CD14-positive monocyte (primary cell): ENCODE results near the gene LRRC28. TPM values are rescaled to one million over a fixed set of nuclear protein-coding genes. Genes with fewer than 3 reads are reported as not detected.

ENCODE experiments used
- DNase-seq, 3 donors: peaks; one replicate each; pipeline ENCODE4 v3.0.0-alpha.2; 2011 to 2022
- H2AFZ ChIP-seq: 2 replicates; pipeline ENCODE4 v1.6.0; 2012; ENCODE audit warnings: mild to moderate bottlenecking, low read depth, low read length, inconsistent platforms; ENCODE audit not compliant: insufficient read depth, poor library complexity, severe bottlenecking
- H3K27ac ChIP-seq, 2 donors: 1 replicate in 1 of 2; 2 replicates in 1 of 2; pipeline ENCODE4 v1.5.1; 2012 to 2013; ENCODE audit warnings: low read length in 2 of 2, control low read depth in 1 of 2, inconsistent platforms in 1 of 2, low read depth in 1 of 2, mild to moderate bottlenecking in 1 of 2
- H3K27me3 ChIP-seq, 2 donors: one replicate each; pipeline versions ENCODE4 v1.6.0 to v1.6.1; 2011 to 2013; ENCODE audit warnings: low read length in 2 of 2; ENCODE audit not compliant: control insufficient read depth in 2 of 2, insufficient read depth in 2 of 2
- H3K36me3 ChIP-seq, 2 donors: replicated peaks in 1 of 2; 1 replicate in 1 of 2; 2 replicates in 1 of 2; pipeline versions ENCODE4 v1.5.1 to v1.6.1; 2012 to 2013; ENCODE audit warnings: low read length in 2 of 2, control low read depth in 1 of 2, inconsistent platforms in 1 of 2, mild to moderate bottlenecking in 1 of 2; ENCODE audit not compliant: insufficient read depth in 2 of 2, control insufficient read depth in 1 of 2
- H3K4me1 ChIP-seq, 2 donors: 1 replicate in 1 of 2; 2 replicates in 1 of 2; pipeline versions ENCODE4 v1.5.1 to v1.6.1; 2012 to 2013; ENCODE audit warnings: low read length in 2 of 2, control low read depth in 1 of 2, inconsistent platforms in 1 of 2, mild to moderate bottlenecking in 1 of 2, moderate library complexity in 1 of 2; ENCODE audit not compliant: insufficient read depth in 2 of 2, control insufficient read depth in 1 of 2
- H3K4me2 ChIP-seq: replicated peaks from 2 replicates; pipeline ENCODE3; 2012; ENCODE audit warnings: low read length, moderate library complexity, mild to moderate bottlenecking; ENCODE audit not compliant: poor library complexity, severe bottlenecking; ENCODE audit errors: extremely low read depth
- H3K4me3 ChIP-seq, 3 experiments: fragments of 200-600 bp in 1 of 3; sonication (generic) in 1 of 3; replicated peaks in 1 of 3; 1 replicate in 2 of 3; 2 replicates in 1 of 3; pipeline ENCODE4 v1.5.1; 2011 to 2013; ENCODE audit warnings: low read length in 3 of 3, mild to moderate bottlenecking in 3 of 3, control low read depth in 2 of 3, low read depth in 2 of 3, inconsistent platforms in 1 of 3, moderate library complexity in 1 of 3
- H3K79me2 ChIP-seq: 2 replicates; pipeline ENCODE4 v1.6.0; 2012; ENCODE audit warnings: mild to moderate bottlenecking, control low read depth, inconsistent platforms, low read length, moderate library complexity; ENCODE audit not compliant: insufficient read depth
- H3K9ac ChIP-seq: 2 replicates; pipeline ENCODE4 v1.6.0; 2017; ENCODE audit warnings: low read length, mild to moderate bottlenecking; ENCODE audit not compliant: insufficient read depth, poor library complexity, severe bottlenecking
- H3K9me3 ChIP-seq, 2 donors: replicated peaks in 1 of 2; 1 replicate in 1 of 2; 2 replicates in 1 of 2; pipeline versions ENCODE4 v1.5.1 to v1.6.1; 2012 to 2013; ENCODE audit warnings: low read length in 2 of 2, control low read depth in 1 of 2; ENCODE audit not compliant: control insufficient read depth in 1 of 2, insufficient read depth in 1 of 2
- H4K20me1 ChIP-seq: 2 replicates; pipeline ENCODE4 v1.6.0; 2012; ENCODE audit warnings: mild to moderate bottlenecking, low read length, control low read depth, moderate library complexity; ENCODE audit not compliant: insufficient read depth
- H3K27ac Mint-ChIP-seq, 7 donors: one replicate each; pipeline ENCODE4 v1.8.0; 2020; ENCODE audit warnings: mild to moderate bottlenecking in 7 of 7, mixed read lengths in 7 of 7, moderate library complexity in 6 of 7, inconsistent platforms in 2 of 7
- H3K27me3 Mint-ChIP-seq, 3 donors: one replicate each; pipeline ENCODE4 v1.8.0; 2021 to 2022; ENCODE audit warnings: low read depth in 3 of 3, mild to moderate bottlenecking in 3 of 3, mixed read lengths in 3 of 3, moderate library complexity in 3 of 3, inconsistent platforms in 1 of 3
- H3K36me3 Mint-ChIP-seq, 2 donors: one replicate each; pipeline ENCODE4 v1.8.0; 2020; ENCODE audit warnings: mixed read lengths in 2 of 2, inconsistent platforms in 1 of 2, mild to moderate bottlenecking in 1 of 2
- H3K4me1 Mint-ChIP-seq: one replicate; pipeline ENCODE4 v1.8.0; 2020; ENCODE audit warnings: mild to moderate bottlenecking, mixed read lengths
- H3K4me3 Mint-ChIP-seq, 2 donors: one replicate each; pipeline ENCODE4 v1.8.0; 2020; ENCODE audit warnings: mild to moderate bottlenecking in 2 of 2, mixed read lengths in 2 of 2, moderate library complexity in 1 of 2
- H3K9me3 Mint-ChIP-seq, 7 donors: one replicate each; pipeline ENCODE4 v1.8.0; 2020 to 2022; ENCODE audit warnings: mixed read lengths in 7 of 7, mild to moderate bottlenecking in 6 of 7, moderate library complexity in 6 of 7, inconsistent platforms in 2 of 7
- WGBS: methylation state at CpG from one replicate; pipeline ENCODE4 v1.1.5; 2013; ENCODE audit warnings: missing lambda C conversion rate; ENCODE audit not compliant: insufficient coverage; 5-methylcytosine and 5-hydroxymethylcytosine counted together
- intact Hi-C, 2 donors: fragments of 100-400 bp; cut with micrococcal nuclease; formaldehyde crosslinking; loops; one replicate each; pipeline versions ENCODE4 v1.15.0 to v1.15.1; 2023
- polyA plus RNA-seq, 3 donors: library from polyadenylated mRNA; depleted of rRNA in 1 of 3; unstranded in 2 of 3; stranded (reverse) in 1 of 3; fragments of 300-500 nt in 2 of 3; fragments of >200 nt in 1 of 3; fragmentation: Illumina TruSeq in 2 of 3; gene quantifications; 1 replicate in 2 of 3; 2 replicates in 1 of 3; pipeline ENCODE4 v1.2.3, GENCODE V29; 2012 to 2021
- TF ChIP-seq, protein P1 (sequence below): fragments of 200-600 bp; IDR thresholded peaks from one replicate; pipeline ENCODE4 v1.8.0; 2022; ENCODE audit warnings: antibody characterized with exemption, mild to moderate bottlenecking

The LRRC28 gene
- polyA plus RNA-seq, 3 donors, result 18.6 to 25.3 (median 19.8) TPM

DNA sequence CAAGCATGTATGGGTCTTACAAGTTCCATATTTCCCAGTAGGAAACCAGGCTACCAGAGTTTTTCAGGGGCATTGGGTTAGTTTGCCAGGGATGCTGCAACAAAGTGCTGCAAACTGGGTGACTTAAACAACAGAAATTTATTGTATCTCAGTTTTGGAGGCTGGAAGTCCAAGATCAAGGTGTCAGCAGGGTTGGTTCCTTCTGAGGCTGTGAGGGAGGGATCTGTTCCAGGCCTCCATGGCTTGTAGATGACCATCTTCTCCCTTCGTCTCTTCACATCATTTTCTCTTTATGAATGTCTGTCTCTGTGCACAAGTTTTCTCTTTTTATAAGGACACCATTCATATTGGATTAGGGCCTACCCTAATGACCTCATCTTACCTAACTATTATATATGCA lies 114.7 kb downstream of the LRRC28 start:
- WGBS, result no CpG with 5 or more reads among the region's 1 CpG
- H2AFZ ChIP-seq, result no peak overlapping the region
- Mint-ChIP-seq H3K27me3 (peaks cover 0 to under 1% (median 0%) of the 10 kb centered on the region in 3 donors), H3K4me3 (no peak overlapping the region), H3K9me3 (peaks cover 0 to 10% (median 4%) of the 10 kb centered on the region in 7 donors), H3K4me1 (peaks cover 6% of the 10 kb centered on the region), H3K27ac (no peak overlapping the region), H3K36me3 (peaks cover 21 to 35% of the 10 kb centered on the region in 2 donors)
- H3K36me3 ChIP-seq, result peaks cover 0 to 22% of the 10 kb centered on the region in 2 donors
- no peaks in the 10 kb centered on the region for H4K20me1 ChIP-seq
- intact Hi-C loops, result no loop called here
- no peaks in the 10 kb centered on the region for H3K4me1 ChIP-seq
- no peak for DNase-seq
- H3K9ac ChIP-seq, result no peak overlapping the region
- no peaks in the 10 kb centered on the region for H3K9me3 ChIP-seq
- no peak overlapping the region for H3K4me3 ChIP-seq
- TF ChIP-seq, protein P1, sequence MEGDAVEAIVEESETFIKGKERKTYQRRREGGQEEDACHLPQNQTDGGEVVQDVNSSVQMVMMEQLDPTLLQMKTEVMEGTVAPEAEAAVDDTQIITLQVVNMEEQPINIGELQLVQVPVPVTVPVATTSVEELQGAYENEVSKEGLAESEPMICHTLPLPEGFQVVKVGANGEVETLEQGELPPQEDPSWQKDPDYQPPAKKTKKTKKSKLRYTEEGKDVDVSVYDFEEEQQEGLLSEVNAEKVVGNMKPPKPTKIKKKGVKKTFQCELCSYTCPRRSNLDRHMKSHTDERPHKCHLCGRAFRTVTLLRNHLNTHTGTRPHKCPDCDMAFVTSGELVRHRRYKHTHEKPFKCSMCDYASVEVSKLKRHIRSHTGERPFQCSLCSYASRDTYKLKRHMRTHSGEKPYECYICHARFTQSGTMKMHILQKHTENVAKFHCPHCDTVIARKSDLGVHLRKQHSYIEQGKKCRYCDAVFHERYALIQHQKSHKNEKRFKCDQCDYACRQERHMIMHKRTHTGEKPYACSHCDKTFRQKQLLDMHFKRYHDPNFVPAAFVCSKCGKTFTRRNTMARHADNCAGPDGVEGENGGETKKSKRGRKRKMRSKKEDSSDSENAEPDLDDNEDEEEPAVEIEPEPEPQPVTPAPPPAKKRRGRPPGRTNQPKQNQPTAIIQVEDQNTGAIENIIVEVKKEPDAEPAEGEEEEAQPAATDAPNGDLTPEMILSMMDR, result no peak
- H3K27me3 ChIP-seq, result no peaks in the 10 kb centered on the region
- H3K79me2 ChIP-seq, result no peaks in the 10 kb centered on the region
- no peak overlapping the region for H3K27ac ChIP-seq
- H3K4me2 ChIP-seq, result no peak overlapping the region

DNA sequence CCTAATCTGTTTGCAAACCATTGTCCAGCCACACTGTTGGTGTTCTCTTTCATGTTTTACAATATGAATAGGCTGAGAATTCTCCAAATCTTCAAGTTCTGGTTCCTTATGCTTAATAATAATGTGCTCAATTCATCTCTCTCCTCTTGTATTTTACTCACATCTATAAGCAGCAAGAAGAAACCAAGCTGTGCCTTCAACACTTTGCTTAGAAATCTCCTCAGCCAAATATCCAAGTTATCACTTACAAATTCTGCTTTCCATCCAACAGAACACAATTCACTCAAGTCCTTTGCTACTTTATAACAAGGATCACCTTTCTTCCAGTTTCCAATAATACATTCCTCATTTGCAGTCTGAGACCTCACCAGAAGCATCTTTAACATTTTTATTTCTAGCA lies 117.5 kb downstream of the LRRC28 start:
- Histone ChIP-seq H3K9ac (no peak overlapping the region), H3K36me3 (peaks cover 0 to 18% of the 10 kb centered on the region in 2 donors), H3K4me3 (no peak overlapping the region), H3K79me2 (no peaks in the 10 kb centered on the region), H3K27me3 (no peaks in the 10 kb centered on the region), H3K27ac (no peak overlapping the region), H2AFZ (no peak overlapping the region), H4K20me1 (no peaks in the 10 kb centered on the region), H3K4me2 (no peak overlapping the region), H3K4me1 (no peaks in the 10 kb centered on the region), H3K9me3 (no peaks in the 10 kb centered on the region)
- Mint-ChIP-seq H3K4me1 (peaks cover 8% of the 10 kb centered on the region), H3K4me3 (no peak overlapping the region), H3K36me3 (peaks cover 14 to 21% of the 10 kb centered on the region in 2 donors), H3K27ac (no peak overlapping the region), H3K27me3 (peaks cover 0 to 2% (median 0%) of the 10 kb centered on the region in 3 donors), H3K9me3 (peaks cover 0 to 11% (median 4%) of the 10 kb centered on the region in 7 donors)
- TF ChIP-seq, protein P1, result no peak
- DNase-seq, result no peak
- intact Hi-C loops, result no loop called here
